ENCODE measurements around the gene FOXC1. TPM values are rescaled to one million over a fixed set of nuclear protein-coding genes. Genes with fewer than 3 reads are reported as not detected.

Gene FOXC1
- total RNA-seq, 2 experiments from 2014 or later: 0.05 to 0.07 TPM

DNA sequence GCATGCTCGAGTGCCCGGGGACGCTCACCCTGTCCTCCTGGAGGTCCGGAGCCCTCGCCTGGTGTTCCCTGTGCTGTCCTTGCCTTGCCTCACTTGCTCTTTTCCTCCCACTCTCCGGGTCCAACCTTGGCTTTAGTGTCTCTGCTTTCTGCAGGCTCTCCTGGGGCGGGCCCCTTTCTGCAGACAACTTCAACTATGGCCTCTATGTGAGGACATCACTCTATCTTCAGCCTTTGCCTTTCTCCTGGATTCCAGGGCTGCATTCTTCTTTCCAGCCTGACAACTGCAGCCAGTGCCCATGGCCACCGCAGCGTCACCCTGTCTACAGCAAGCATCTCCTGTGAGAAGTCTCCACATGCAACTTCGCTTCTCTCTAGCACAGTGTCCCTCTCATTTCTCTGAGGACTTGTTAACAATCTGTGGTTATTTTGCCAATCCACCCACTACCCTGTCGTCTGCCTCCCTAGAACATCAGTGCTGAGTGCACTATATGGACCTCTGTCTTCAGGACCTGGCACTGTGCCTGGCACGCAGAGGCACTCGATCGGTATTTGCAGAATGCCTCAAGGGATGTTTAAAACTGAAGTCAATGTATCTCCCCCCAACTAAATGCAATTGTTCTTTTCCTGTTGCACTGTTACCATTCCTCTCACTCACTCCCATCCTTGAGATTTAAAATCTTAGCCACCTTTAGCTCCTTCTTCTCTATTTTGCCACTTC lies 35.9 kb downstream of the FOXC1 start:
- H3K27me3 Mint-ChIP-seq: no peaks in the 10 kb centered on the region
- CTCF ChIA-PET: no interaction called here
- intact Hi-C loops (cut with micrococcal nuclease): no loop called here
- H3K4me3 Mint-ChIP-seq: no peak overlapping the region
- H3K9me3 Mint-ChIP-seq: no peaks in the 10 kb centered on the region
- no peak for DNase-seq
- no peaks in the 10 kb centered on the region for H3K4me1 Mint-ChIP-seq (ENCODE audit: low read depth)
- H3K36me3 Mint-ChIP-seq: no peaks in the 10 kb centered on the region
- POLR2A ChIA-PET: no interaction called here
- no peak overlapping the region for H3K27ac Mint-ChIP-seq

DNA sequence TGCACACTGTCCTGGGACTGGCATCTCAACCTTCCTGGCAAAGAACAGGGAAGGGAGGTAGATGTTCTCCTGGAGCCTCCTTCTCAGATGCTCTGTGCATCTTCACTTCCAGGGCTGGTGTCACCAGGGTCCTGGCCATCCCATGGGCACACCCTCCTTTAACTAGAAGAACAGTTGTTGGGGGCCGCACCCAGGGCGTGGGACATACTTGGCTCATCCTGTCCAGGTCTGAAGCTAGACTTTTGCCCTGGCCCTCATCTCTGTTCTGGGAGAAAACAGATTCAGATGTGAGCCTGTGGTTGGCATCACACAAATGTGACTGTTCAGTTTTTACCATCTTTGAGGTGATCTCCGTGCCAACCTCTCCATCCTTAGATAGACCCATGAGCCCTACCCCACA lies 41.6 kb downstream of the FOXC1 start:
- H3K4me3 Mint-ChIP-seq: no peak overlapping the region
- no peak for DNase-seq
- no peaks in the 10 kb centered on the region for H3K27me3 Mint-ChIP-seq
- ChIA-PET POLR2A (no interaction called here), CTCF (no interaction called here)
- H3K9me3 Mint-ChIP-seq: no peaks in the 10 kb centered on the region
- no peaks in the 10 kb centered on the region for H3K36me3 Mint-ChIP-seq
- H3K27ac Mint-ChIP-seq: no peak overlapping the region
- intact Hi-C loops (cut with micrococcal nuclease): no loop called here
- no peaks in the 10 kb centered on the region for H3K4me1 Mint-ChIP-seq (ENCODE audit: low read depth)

DNA sequence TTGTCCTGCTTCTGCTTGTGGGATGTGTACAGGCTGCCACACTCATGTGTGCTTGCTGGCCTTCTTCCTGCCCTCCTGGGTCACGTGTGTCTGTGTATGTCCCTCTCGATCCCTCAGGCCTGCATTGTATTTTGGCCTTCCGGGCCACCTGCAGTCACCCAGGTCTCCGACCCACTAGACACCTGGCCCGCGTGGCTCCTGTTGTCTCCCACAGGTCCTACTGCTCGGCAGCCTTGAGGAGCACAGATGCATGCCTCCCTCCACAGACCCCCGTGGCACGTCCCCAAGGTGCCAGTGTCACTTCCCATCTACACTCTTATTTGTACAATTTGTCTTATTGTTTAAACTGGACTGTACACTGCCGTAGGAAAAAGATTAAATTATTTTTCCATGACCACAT lies 43.1 kb downstream of the FOXC1 start:
- H3K9me3 Mint-ChIP-seq: no peaks in the 10 kb centered on the region

DNA sequence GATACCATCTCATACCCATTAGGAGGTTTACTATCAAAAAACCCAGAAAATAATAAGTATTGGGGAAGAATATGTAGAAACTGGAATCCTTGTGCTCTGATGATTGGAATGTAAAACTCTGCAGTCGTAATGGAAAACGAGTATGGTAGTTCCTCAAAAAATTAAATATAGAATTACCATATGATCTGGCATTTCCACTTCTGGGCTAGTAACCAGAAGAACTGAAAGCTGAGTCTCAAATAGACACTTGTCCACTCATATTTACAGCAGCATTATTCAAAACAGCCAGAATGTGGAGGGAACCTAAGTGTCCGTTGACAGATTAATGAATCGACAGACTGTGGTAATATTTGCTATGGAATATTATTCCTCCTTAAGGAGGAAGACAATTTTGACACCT lies 44.3 kb downstream of the FOXC1 start:
- Mint-ChIP-seq H3K4me1 (ENCODE audit: low read depth) (no peaks in the 10 kb centered on the region), H3K9me3 (no peaks in the 10 kb centered on the region), H3K36me3 (no peaks in the 10 kb centered on the region), H3K4me3 (no peak overlapping the region), H3K27me3 (no peaks in the 10 kb centered on the region), H3K27ac (no peak overlapping the region)
- ChIA-PET CTCF (no interaction called here), POLR2A (no interaction called here)
- intact Hi-C loops (cut with micrococcal nuclease): no loop called here
- DNase-seq: no peak

More for the DNA sequence above, 43.1 kb downstream of the FOXC1 start:
- intact Hi-C loops (cut with micrococcal nuclease): no loop called here
- Mint-ChIP-seq H3K36me3 (no peaks in the 10 kb centered on the region), H3K27me3 (no peaks in the 10 kb centered on the region), H3K27ac (no peak overlapping the region), H3K4me1 (ENCODE audit: low read depth) (no peaks in the 10 kb centered on the region), H3K4me3 (no peak overlapping the region)
- ChIA-PET POLR2A (no interaction called here), CTCF (no interaction called here)
- DNase-seq: no peak

DNA sequence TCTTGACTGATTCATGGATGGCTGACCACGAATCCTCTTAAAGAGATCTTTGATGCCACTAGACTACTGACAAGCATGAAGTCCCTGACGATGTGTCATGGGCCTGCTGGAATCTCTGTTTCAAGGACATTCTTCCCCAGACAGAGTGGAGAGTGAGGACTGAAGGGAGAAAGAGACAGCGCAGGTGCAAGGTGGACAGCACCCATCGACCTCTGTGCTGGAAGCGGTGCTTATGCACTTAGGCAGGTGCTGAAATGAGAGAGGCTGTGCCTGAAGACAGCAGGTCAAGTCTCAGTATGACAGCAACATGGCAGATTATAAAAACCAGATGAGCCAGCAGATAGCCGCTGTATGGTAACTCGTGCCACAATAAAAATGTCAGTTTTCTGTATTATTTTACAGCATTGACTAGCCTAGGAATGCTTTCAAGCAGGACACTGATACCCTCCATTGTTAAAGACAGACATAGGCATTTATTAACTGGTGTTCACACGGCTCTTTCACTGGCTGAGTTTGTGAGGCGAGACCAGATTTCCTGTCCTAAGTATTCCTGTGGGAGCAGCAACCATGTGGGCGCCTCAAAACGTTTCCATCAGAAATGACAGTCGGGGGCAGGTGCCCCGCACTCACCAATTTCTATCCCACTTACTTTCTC lies 47.5 kb downstream of the FOXC1 start:
- intact Hi-C loops (cut with micrococcal nuclease): no loop called here
- H3K27ac Mint-ChIP-seq: no peak overlapping the region
- H3K36me3 Mint-ChIP-seq: no peaks in the 10 kb centered on the region
- H3K27me3 Mint-ChIP-seq: no peaks in the 10 kb centered on the region
- no peaks in the 10 kb centered on the region for H3K4me1 Mint-ChIP-seq (ENCODE audit: low read depth)
- POLR2A ChIA-PET: no interaction called here
- no peaks in the 10 kb centered on the region for H3K9me3 Mint-ChIP-seq
- no peak for DNase-seq
- no peak overlapping the region for H3K4me3 Mint-ChIP-seq
- CTCF ChIA-PET: no interaction called here

DNA sequence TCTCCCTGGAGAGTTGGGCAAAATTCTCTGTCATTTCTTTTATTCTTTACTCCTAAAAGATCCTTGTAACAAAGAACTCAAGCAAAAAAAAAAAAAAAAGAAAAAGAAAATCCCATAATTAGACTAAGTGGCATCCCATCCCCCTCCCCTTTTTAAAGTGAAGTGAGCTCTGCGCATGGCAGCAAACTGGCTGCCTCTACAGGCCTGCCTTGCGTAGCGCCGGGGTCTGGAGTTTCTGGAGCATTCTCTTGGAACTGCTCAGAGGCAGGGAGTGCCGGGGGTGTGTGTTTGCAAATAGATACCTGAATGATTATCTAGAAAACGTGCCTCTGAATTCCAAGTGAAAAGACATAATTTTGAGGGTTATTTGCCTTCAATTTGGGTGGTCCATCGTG lies 48.1 kb downstream of the FOXC1 start:
- no peaks in the 10 kb centered on the region for H3K4me1 Mint-ChIP-seq (ENCODE audit: low read depth)
- DNase-seq: no peak
- no peak overlapping the region for H3K4me3 Mint-ChIP-seq
- intact Hi-C loops (cut with micrococcal nuclease): no loop called here
- ChIA-PET CTCF (no interaction called here), POLR2A (no interaction called here)
- H3K27ac Mint-ChIP-seq: no peak overlapping the region
- no peaks in the 10 kb centered on the region for H3K27me3 Mint-ChIP-seq
- no peaks in the 10 kb centered on the region for H3K9me3 Mint-ChIP-seq
- H3K36me3 Mint-ChIP-seq: no peaks in the 10 kb centered on the region

DNA sequence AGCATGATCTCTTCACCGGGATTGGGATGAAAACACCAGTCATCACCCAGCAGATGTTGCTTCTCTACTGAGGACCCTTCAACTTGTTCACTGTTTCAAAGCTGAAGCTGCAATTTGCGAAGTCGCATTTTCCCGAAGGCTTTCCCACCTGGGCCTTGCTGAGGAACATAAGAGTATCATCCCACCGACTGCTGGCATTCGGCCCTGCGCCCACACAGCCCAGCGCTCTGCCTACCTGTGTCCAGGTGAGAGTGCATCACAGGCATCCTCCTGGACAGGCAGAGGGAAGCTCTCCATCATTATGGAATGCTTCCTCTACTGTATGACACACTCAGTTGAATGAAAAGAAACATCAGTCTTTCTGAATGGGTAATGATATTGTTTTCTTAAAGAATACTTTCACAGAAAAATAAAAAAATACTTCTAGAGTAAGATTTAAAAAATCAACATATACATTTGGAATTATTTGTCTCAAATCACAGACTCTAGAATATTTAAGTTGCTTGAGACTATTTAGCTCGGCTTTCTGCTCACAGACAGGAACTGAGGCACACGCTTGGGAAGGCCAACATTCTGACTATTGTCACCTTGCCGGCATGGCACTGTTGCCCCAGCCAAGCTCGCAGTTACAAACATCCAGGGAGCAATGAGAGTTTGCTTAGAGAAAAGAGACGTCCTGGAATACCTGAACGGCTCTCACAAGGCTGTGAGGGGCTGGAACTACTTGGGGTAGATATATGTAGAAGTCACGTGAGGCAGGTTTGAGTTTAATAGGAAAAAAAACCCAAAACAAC lies 48.7 kb downstream of the FOXC1 start:
- no peak overlapping the region for H3K4me3 Mint-ChIP-seq
- H3K27me3 Mint-ChIP-seq: no peaks in the 10 kb centered on the region
- no peaks in the 10 kb centered on the region for H3K9me3 Mint-ChIP-seq
- no peak for DNase-seq
- H3K4me1 Mint-ChIP-seq (ENCODE audit: low read depth): no peaks in the 10 kb centered on the region
- no peaks in the 10 kb centered on the region for H3K36me3 Mint-ChIP-seq
- intact Hi-C loops (cut with micrococcal nuclease): no loop called here
- POLR2A ChIA-PET: no interaction called here
- CTCF ChIA-PET: no interaction called here
- H3K27ac Mint-ChIP-seq: no peak overlapping the region

DNA sequence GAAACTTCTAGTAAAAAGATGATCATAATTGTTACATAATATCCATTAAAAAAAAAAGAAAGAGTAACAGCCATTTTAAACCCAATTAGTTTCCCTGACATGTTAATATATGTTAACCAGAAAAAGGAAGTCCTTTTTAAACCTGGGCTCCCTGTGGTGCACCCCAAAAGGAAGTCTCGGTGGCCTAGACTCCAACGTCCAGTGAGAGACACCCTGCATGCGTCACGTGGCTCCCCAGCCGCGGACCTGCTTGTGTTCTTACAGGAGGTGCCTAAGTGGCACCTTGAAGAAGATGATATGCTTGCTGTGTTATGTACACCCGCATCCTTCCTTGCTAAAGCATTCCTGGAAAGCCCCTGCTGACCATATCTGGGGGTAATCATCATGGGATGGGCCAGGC lies 50.1 kb downstream of the FOXC1 start:
- no peaks in the 10 kb centered on the region for H3K36me3 Mint-ChIP-seq
- H3K4me1 Mint-ChIP-seq (ENCODE audit: low read depth): no peaks in the 10 kb centered on the region
- CTCF ChIA-PET: interaction anchor here (1.2 kb wide), 1 partner anchor 11 kb away, joined by 3 read pairs; no protein-coding TSS in a partner anchor

DNA sequence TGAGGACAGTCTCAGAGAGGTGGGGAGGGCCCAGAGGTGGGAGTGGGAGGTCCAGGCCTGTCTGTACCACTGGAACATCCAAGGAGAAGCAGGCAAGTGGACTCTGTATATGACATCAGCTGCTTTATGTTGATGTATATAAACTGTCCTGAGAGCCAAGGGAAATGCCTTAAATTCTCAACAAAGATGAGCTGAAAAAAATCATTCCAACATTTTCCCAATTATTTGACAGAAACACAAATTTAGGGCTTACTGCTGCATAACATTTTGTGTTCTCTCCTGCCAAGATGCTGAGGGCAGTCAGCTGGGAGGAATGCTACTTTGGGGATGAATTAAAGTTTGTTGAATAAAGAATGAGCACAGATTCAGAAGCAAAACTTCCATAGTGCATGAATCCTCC lies 52.8 kb downstream of the FOXC1 start:
- H3K9me3 Mint-ChIP-seq: no peaks in the 10 kb centered on the region
- no peak for DNase-seq
- no peak overlapping the region for H3K4me3 Mint-ChIP-seq
- intact Hi-C loops (cut with micrococcal nuclease): no loop called here
- POLR2A ChIA-PET: no interaction called here
- no peak overlapping the region for H3K27ac Mint-ChIP-seq
- H3K4me1 Mint-ChIP-seq (ENCODE audit: low read depth): no peaks in the 10 kb centered on the region
- H3K36me3 Mint-ChIP-seq: no peaks in the 10 kb centered on the region
- H3K27me3 Mint-ChIP-seq: no peaks in the 10 kb centered on the region
- CTCF ChIA-PET: no interaction called here

More for the DNA sequence above, 50.1 kb downstream of the FOXC1 start:
- no peak for DNase-seq
- no peaks in the 10 kb centered on the region for H3K9me3 Mint-ChIP-seq
- H3K27me3 Mint-ChIP-seq: no peaks in the 10 kb centered on the region
- intact Hi-C loops (cut with micrococcal nuclease): no loop called here
- H3K4me3 Mint-ChIP-seq: no peak overlapping the region
- no peak overlapping the region for H3K27ac Mint-ChIP-seq
- POLR2A ChIA-PET: no interaction called here

Other genes starting within 250 kb of the FOXC1 start
- not detected for gene FOXF2, start 220.3 kb upstream of the FOXC1 start, total RNA-seq

Measured in activated CD4-positive, alpha-beta memory T cell treated with anti-CD3 and anti-CD28 coated beads for 36 hours (primary cell).